Uterus (tissue), 2 donors: ENCODE data around the gene S1PR4.

Source experiments
- CTCF ChIP-seq, 4 experiments: fragments of 200-600 bp in 2 of 4; fragments of 450-650 bp in 2 of 4; sonication (generic) in 2 of 4; IDR thresholded peaks; one replicate each; pipeline ENCODE4 v1.5.1; 2016 to 2019; ENCODE audit warnings: antibody characterized with exemption in 4 of 4, mild to moderate bottlenecking in 2 of 4, moderate library complexity in 1 of 4
- POLR2A ChIP-seq, 2 donors: fragments of 450-650 bp; IDR thresholded peaks; one replicate each; pipeline ENCODE4 v1.6.1; 2016; ENCODE audit warnings: antibody characterized with exemption in 2 of 2, mild to moderate bottlenecking in 1 of 2, moderate library complexity in 1 of 2

GRCh38 chr19:3149089-3149488 is 29.5 kb upstream of the S1PR4 start:
- TF ChIP-seq CTCF (IDR thresholded peaks at IDR 0.05) (no peak), POLR2A (IDR thresholded peaks at IDR 0.05) (no peak)
